Hematopoietic multipotent progenitor cell treated with erythropoietin and hydrocortisone succinate and interleukin-3 and kit ligand, for 6 days (in vitro differentiated cells): Measurements from ENCODE around the gene FNDC11.
"Not testable (repeated sequence)": the region's sequence is repeated elsewhere in the genome, so short reads cannot be mapped to it uniquely, and the experiment has no call there.

Source experiments
- DNase-seq: peaks from one replicate; pipeline ENCODE4 v3.0.0-alpha.2; 2015

FNDC11 gene

DNA sequence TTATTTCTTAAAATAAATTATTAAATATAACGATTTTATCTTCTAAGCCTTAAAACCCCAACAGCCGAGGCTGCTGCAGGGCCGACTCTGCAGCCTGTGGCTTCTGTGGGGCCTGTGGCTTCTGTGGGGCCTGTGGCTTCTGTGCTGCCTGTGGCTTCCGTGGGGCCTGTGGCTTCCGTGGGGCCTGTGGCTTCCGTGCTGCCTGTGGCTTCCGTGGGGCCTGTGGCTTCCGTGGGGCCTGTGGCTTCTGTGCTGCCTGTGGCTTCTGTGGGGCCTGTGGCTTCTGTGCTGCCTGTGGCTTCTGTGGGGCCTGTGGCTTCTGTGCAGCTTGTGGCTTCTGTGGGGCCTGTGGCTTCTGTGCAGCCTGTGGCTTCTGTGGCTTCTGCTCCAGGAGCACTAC lies 47.7 kb downstream of the FNDC11 start:
- not testable (repeated sequence) for DNase-seq

DNA sequence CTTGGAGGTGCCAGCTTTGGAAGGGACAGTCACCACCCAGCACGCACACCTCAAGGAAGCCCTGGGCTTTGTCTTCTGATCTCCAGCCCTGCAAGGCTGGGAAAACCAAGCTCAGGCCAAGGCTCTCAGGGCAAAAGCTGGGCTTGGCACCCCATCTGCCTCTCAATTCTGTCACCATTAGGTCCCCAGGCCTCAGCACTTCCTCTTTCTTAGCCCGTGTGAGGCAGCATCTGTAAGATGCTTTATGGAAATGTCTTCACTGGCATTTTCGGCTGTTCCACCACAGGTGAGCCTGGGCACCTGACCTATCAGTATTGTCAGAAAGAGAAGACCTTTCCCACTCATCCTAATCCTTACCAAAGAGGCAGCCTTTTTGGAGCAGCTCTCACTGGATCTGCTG lies 48.4 kb downstream of the FNDC11 start:
- peak; percentile 14 for DNase-seq
